ENCODE results near the gene NCOA1. TPM values are rescaled to one million over a fixed set of nuclear protein-coding genes. Genes with fewer than 3 reads are reported as not detected.

Gene NCOA1
- total RNA-seq, 1 donor from 2014 or later: 12.0 TPM

GRCh38 chr2:24725956-24726355 is 234.9 kb downstream of the NCOA1 start:
- no peak for DNase-seq (ENCODE audit: extremely low read depth, low read depth, low spot score)

- DNase-seq (ENCODE audit: extremely low read depth, low read depth, low spot score): no peak
Observed at GRCh38 chr2:24730481-24730880, 239.4 kb downstream of the NCOA1 start.

- DNase-seq (ENCODE audit: extremely low read depth, low read depth, low spot score): no peak
Observed at GRCh38 chr2:24731040-24731439, 240.0 kb downstream of the NCOA1 start.

GRCh38 chr2:24731923-24732322 is 240.9 kb downstream of the NCOA1 start:
- no peak for DNase-seq (ENCODE audit: extremely low read depth, low read depth, low spot score)

- DNase-seq (ENCODE audit: extremely low read depth, low read depth, low spot score): no peak
Observed at GRCh38 chr2:24734741-24735140, 243.7 kb downstream of the NCOA1 start.

GRCh38 chr2:24739354-24740025 is 248.4 kb downstream of the NCOA1 start:
- DNase-seq (ENCODE audit: extremely low read depth, low read depth, low spot score): no peak

GRCh38 chr2:24740142-24740541 is 249.1 kb downstream of the NCOA1 start:
- DNase-seq (ENCODE audit: extremely low read depth, low read depth, low spot score): no peak

- no peak for DNase-seq (ENCODE audit: extremely low read depth, low read depth, low spot score)
Observed at GRCh38 chr2:24742730-24743129, 251.7 kb downstream of the NCOA1 start.

GRCh38 chr2:24743924-24744323 is 252.9 kb downstream of the NCOA1 start:
- DNase-seq (ENCODE audit: extremely low read depth, low read depth, low spot score): no peak

- DNase-seq (ENCODE audit: extremely low read depth, low read depth, low spot score): no peak
Observed at GRCh38 chr2:24744356-24744755, 253.3 kb downstream of the NCOA1 start.

- DNase-seq (ENCODE audit: extremely low read depth, low read depth, low spot score): no peak
Observed at GRCh38 chr2:24745825-24746224, 254.8 kb downstream of the NCOA1 start.

- DNase-seq (ENCODE audit: extremely low read depth, low read depth, low spot score): no peak
Observed at GRCh38 chr2:24747299-24747698, 256.2 kb downstream of the NCOA1 start.

GRCh38 chr2:24749069-24749691 is 258.1 kb downstream of the NCOA1 start:
- no peak for DNase-seq (ENCODE audit: extremely low read depth, low read depth, low spot score)

GRCh38 chr2:24754985-24755705 is 264.1 kb downstream of the NCOA1 start:
- DNase-seq (ENCODE audit: extremely low read depth, low read depth, low spot score): no peak

GRCh38 chr2:24756789-24757188 is 265.7 kb downstream of the NCOA1 start:
- DNase-seq (ENCODE audit: extremely low read depth, low read depth, low spot score): no peak

GRCh38 chr2:24761866-24762265 is 270.8 kb downstream of the NCOA1 start:
- no peak for DNase-seq (ENCODE audit: extremely low read depth, low read depth, low spot score)

GRCh38 chr2:24762518-24762917 is 271.5 kb downstream of the NCOA1 start:
- no peak for DNase-seq (ENCODE audit: extremely low read depth, low read depth, low spot score)

- DNase-seq (ENCODE audit: extremely low read depth, low read depth, low spot score): no peak
Observed at GRCh38 chr2:24763843-24764242, 272.8 kb downstream of the NCOA1 start.

GRCh38 chr2:24766609-24767008 is 275.6 kb downstream of the NCOA1 start:
- no peak for DNase-seq (ENCODE audit: extremely low read depth, low read depth, low spot score)

GRCh38 chr2:24768013-24768412 is 277.0 kb downstream of the NCOA1 start:
- DNase-seq (ENCODE audit: extremely low read depth, low read depth, low spot score): no peak

GRCh38 chr2:24768601-24769000 is 277.5 kb downstream of the NCOA1 start:
- DNase-seq (ENCODE audit: extremely low read depth, low read depth, low spot score): no peak

GRCh38 chr2:24771061-24771460 is 280.0 kb downstream of the NCOA1 start:
- DNase-seq (ENCODE audit: extremely low read depth, low read depth, low spot score): no peak

Measured in glomerular endothelial cell (primary cell).